ENCODE measurements around the gene MEGF9.

The MEGF9 gene

GRCh38 chr9:120723565-120723964, 9.3 kb upstream of the MEGF9 start:
- Histone ChIP-seq H3K4me1 (ENCODE audit: insufficient read depth, low read length, severe bottlenecking) (no peaks in the 10 kb centered on the region), H3K79me2 (ENCODE audit: insufficient read depth, low read length) (no peaks in the 10 kb centered on the region), H3K4me3 (ENCODE audit: low read depth, low read length, poor library complexity, severe bottlenecking) (no peak overlapping the region), H3K9me2 (ENCODE audit: low read depth, low read length) (no peaks in the 10 kb centered on the region), H4K20me1 (ENCODE audit: insufficient read depth, low read length) (no peaks in the 10 kb centered on the region), H3F3A (ENCODE audit: insufficient read depth, low read length) (no peaks in the 10 kb centered on the region), H3K9me3 (ENCODE audit: low read length) (no peaks in the 10 kb centered on the region), H3K4me2 (ENCODE audit: low read length) (no peak overlapping the region), H3K9ac (ENCODE audit: low read length) (no peak overlapping the region), H2AFZ (ENCODE audit: low read length) (no peak overlapping the region), H3K36me3 (ENCODE audit: insufficient read depth, low read length) (no peaks in the 10 kb centered on the region), H3K27me3 (ENCODE audit: insufficient read depth, low read length) (no peaks in the 10 kb centered on the region), H3K27ac (ENCODE audit: low read depth, low read length, poor library complexity, severe bottlenecking) (no peak overlapping the region)
- TF ChIP-seq EZH2 (IDR thresholded peaks at IDR 0.05; ENCODE audit: borderline replicate concordance, low read length): no peak
- TF ChIP-seq, protein P1, sequence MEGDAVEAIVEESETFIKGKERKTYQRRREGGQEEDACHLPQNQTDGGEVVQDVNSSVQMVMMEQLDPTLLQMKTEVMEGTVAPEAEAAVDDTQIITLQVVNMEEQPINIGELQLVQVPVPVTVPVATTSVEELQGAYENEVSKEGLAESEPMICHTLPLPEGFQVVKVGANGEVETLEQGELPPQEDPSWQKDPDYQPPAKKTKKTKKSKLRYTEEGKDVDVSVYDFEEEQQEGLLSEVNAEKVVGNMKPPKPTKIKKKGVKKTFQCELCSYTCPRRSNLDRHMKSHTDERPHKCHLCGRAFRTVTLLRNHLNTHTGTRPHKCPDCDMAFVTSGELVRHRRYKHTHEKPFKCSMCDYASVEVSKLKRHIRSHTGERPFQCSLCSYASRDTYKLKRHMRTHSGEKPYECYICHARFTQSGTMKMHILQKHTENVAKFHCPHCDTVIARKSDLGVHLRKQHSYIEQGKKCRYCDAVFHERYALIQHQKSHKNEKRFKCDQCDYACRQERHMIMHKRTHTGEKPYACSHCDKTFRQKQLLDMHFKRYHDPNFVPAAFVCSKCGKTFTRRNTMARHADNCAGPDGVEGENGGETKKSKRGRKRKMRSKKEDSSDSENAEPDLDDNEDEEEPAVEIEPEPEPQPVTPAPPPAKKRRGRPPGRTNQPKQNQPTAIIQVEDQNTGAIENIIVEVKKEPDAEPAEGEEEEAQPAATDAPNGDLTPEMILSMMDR (IDR thresholded peaks at IDR 0.05; ENCODE audit: low read length): no peak

- Histone ChIP-seq H3F3A (ENCODE audit: insufficient read depth, low read length) (no peaks in the 10 kb centered on the region), H2AFZ (ENCODE audit: low read length) (no peak overlapping the region), H3K9me3 (ENCODE audit: low read length) (no peaks in the 10 kb centered on the region), H3K27me3 (ENCODE audit: insufficient read depth, low read length) (no peaks in the 10 kb centered on the region), H3K4me3 (ENCODE audit: low read depth, low read length, poor library complexity, severe bottlenecking) (no peak overlapping the region), H3K4me2 (ENCODE audit: low read length) (no peak overlapping the region), H3K27ac (ENCODE audit: low read depth, low read length, poor library complexity, severe bottlenecking) (no peak overlapping the region), H3K79me2 (ENCODE audit: insufficient read depth, low read length) (no peaks in the 10 kb centered on the region), H3K9me2 (ENCODE audit: low read depth, low read length) (no peaks in the 10 kb centered on the region), H4K20me1 (ENCODE audit: insufficient read depth, low read length) (no peaks in the 10 kb centered on the region), H3K4me1 (ENCODE audit: insufficient read depth, low read length, severe bottlenecking) (peaks cover 11% of the 10 kb centered on the region), H3K36me3 (ENCODE audit: insufficient read depth, low read length) (no peaks in the 10 kb centered on the region), H3K9ac (ENCODE audit: low read length) (no peak overlapping the region)
- TF ChIP-seq, protein P1 (IDR thresholded peaks at IDR 0.05; ENCODE audit: low read length): no peak
Measured at GRCh38 chr9:120720404-120720803, 6.1 kb upstream of the MEGF9 start.

DNA sequence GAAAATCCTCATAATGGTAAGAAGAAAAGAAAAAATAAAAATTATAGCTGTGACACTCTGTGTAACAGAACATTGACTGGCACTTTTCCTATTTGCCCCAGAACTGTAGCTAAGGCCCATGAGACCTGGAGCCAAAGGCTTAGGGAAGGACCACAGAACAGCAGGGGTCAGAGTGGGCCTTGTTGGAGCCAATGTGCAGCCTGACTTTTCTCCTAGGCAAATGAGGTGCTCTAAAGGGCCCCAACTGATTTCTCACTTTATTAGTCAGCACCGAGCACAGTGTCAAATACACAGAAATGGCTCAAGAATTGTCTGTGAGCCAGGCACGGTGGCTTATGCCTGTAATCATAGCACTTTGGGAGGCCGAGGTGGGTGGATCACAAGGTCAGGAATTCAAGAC, 4.0 kb upstream of the MEGF9 start:
- Histone ChIP-seq H3K36me3 (ENCODE audit: insufficient read depth, low read length) (no peaks in the 10 kb centered on the region), H3K9me2 (ENCODE audit: low read depth, low read length) (no peaks in the 10 kb centered on the region), H3K79me2 (ENCODE audit: insufficient read depth, low read length) (no peaks in the 10 kb centered on the region), H3K9ac (ENCODE audit: low read length) (no peak overlapping the region), H3K27me3 (ENCODE audit: insufficient read depth, low read length) (no peaks in the 10 kb centered on the region), H3K27ac (ENCODE audit: low read depth, low read length, poor library complexity, severe bottlenecking) (no peak overlapping the region), H4K20me1 (ENCODE audit: insufficient read depth, low read length) (no peaks in the 10 kb centered on the region), H3K4me1 (ENCODE audit: insufficient read depth, low read length, severe bottlenecking) (peaks cover 17% of the 10 kb centered on the region), H2AFZ (ENCODE audit: low read length) (no peak overlapping the region), H3K4me3 (ENCODE audit: low read depth, low read length, poor library complexity, severe bottlenecking) (no peak overlapping the region), H3K4me2 (ENCODE audit: low read length) (no peak overlapping the region), H3F3A (ENCODE audit: insufficient read depth, low read length) (no peaks in the 10 kb centered on the region), H3K9me3 (ENCODE audit: low read length) (no peaks in the 10 kb centered on the region)
- no peak for TF ChIP-seq EZH2 (IDR thresholded peaks at IDR 0.05; ENCODE audit: borderline replicate concordance, low read length)
- TF ChIP-seq, protein P1 (IDR thresholded peaks at IDR 0.05; ENCODE audit: low read length): no peak

Measured in OCI-LY1 (cell line).